Trophoblast cell (in vitro differentiated cells and primary cell): ENCODE data around the gene CLCN2.

ENCODE experiments used
- DNase-seq, 2 donors: peaks; one replicate each; pipeline ENCODE4 v3.0.0-alpha.2; 2016
- H2AFZ ChIP-seq: 2 replicates; pipeline ENCODE4 v1.6.1; 2013; ENCODE audit warnings: low read length, moderate library complexity, mild to moderate bottlenecking; ENCODE audit not compliant: insufficient read depth, poor library complexity
- H2AK5ac ChIP-seq: 2 replicates; pipeline ENCODE4 v1.6.1; 2013; ENCODE audit warnings: mild to moderate bottlenecking, low read length
- H2BK120ac ChIP-seq: 2 replicates; pipeline ENCODE4 v1.6.1; 2013; ENCODE audit warnings: low read length, mild to moderate bottlenecking, moderate library complexity; ENCODE audit not compliant: insufficient read depth, poor library complexity
- H2BK12ac ChIP-seq: 2 replicates; pipeline ENCODE4 v1.6.1; 2013; ENCODE audit warnings: mild to moderate bottlenecking, low read length, moderate library complexity
- H2BK5ac ChIP-seq: 2 replicates; pipeline ENCODE4 v1.6.1; 2013; ENCODE audit warnings: low read length, low read depth, moderate library complexity, mild to moderate bottlenecking; ENCODE audit not compliant: poor library complexity
- H3K14ac ChIP-seq: 2 replicates; pipeline ENCODE4 v1.6.1; 2013; ENCODE audit warnings: mild to moderate bottlenecking, low read length
- H3K18ac ChIP-seq: 2 replicates; pipeline ENCODE4 v1.6.1; 2013; ENCODE audit warnings: mild to moderate bottlenecking, low read length
- H3K23ac ChIP-seq: 2 replicates; pipeline ENCODE4 v1.6.1; 2013; ENCODE audit warnings: low read length
- H3K27ac ChIP-seq: 2 replicates; pipeline ENCODE4 v1.5.1; 2013; ENCODE audit warnings: low read depth, mild to moderate bottlenecking, inconsistent platforms, low read length, moderate library complexity
- H3K27me3 ChIP-seq: 2 replicates; pipeline ENCODE4 v1.6.1; 2013; ENCODE audit warnings: inconsistent platforms, mild to moderate bottlenecking, low read length, moderate library complexity; ENCODE audit not compliant: insufficient read depth
- H3K36me3 ChIP-seq, 2 experiments: 1 replicate in 1 of 2; 2 replicates in 1 of 2; pipeline ENCODE4 v1.6.1; 2013; ENCODE audit warnings: low read length in 2 of 2, mild to moderate bottlenecking in 2 of 2, moderate library complexity in 1 of 2; ENCODE audit not compliant: insufficient read depth in 2 of 2, control insufficient read depth in 1 of 2
- H3K4ac ChIP-seq: 2 replicates; pipeline ENCODE4 v1.6.1; 2013; ENCODE audit warnings: low read depth, mild to moderate bottlenecking, low read length, moderate library complexity
- H3K4me1 ChIP-seq, 2 experiments: 1 replicate in 1 of 2; 2 replicates in 1 of 2; pipeline ENCODE4 v1.6.1; 2013; ENCODE audit warnings: low read length in 2 of 2, mild to moderate bottlenecking in 2 of 2, moderate library complexity in 1 of 2; ENCODE audit not compliant: insufficient read depth in 2 of 2, control insufficient read depth in 1 of 2
- H3K4me2 ChIP-seq: 2 replicates; pipeline ENCODE4 v1.6.1; 2013; ENCODE audit warnings: inconsistent platforms, mild to moderate bottlenecking, low read length, moderate library complexity
- H3K4me3 ChIP-seq: 2 replicates; pipeline ENCODE4 v1.5.1; 2013; ENCODE audit warnings: mild to moderate bottlenecking, low read depth, low read length, inconsistent platforms
- H3K79me1 ChIP-seq: one replicate; pipeline ENCODE4 v1.6.1; 2013; ENCODE audit warnings: low read length
- H3K79me2 ChIP-seq: 2 replicates; pipeline ENCODE4 v1.6.1; 2013; ENCODE audit warnings: low read length, mild to moderate bottlenecking; ENCODE audit not compliant: control insufficient read depth, insufficient read depth, poor library complexity
- H3K9ac ChIP-seq: 2 replicates; pipeline ENCODE4 v1.6.1; 2013; ENCODE audit warnings: mild to moderate bottlenecking, low read length
- H3K9me3 ChIP-seq: 2 replicates; pipeline ENCODE4 v1.6.1; 2013; ENCODE audit warnings: low read depth, mild to moderate bottlenecking, control low read depth, inconsistent platforms, low read length; ENCODE audit not compliant: insufficient read depth
- H4K12ac ChIP-seq: 2 replicates; pipeline ENCODE4 v1.6.1; 2013; ENCODE audit warnings: low read depth, mild to moderate bottlenecking, low read length, moderate library complexity
- H4K8ac ChIP-seq: 2 replicates; pipeline ENCODE4 v1.6.1; 2013; ENCODE audit warnings: low read depth, mild to moderate bottlenecking, low read length, moderate library complexity
- H4K91ac ChIP-seq: one replicate; pipeline ENCODE4 v1.6.1; 2013; ENCODE audit warnings: low read depth, mild to moderate bottlenecking, low read length, moderate library complexity
- WGBS: extraction: QIAGEN DNeasy Blood & Tissue Kit; methylation state at CpG from one replicate; pipeline ENCODE4 v1.1.7; 2013; ENCODE audit warnings: missing lambda C conversion rate; ENCODE audit not compliant: insufficient read length, insufficient coverage; ENCODE audit errors: extremely low coverage; 5-methylcytosine and 5-hydroxymethylcytosine counted together

The CLCN2 gene

GRCh38 chr3:184320104-184320445, 41.3 kb downstream of the CLCN2 start:
- Histone ChIP-seq H4K8ac (no peak overlapping the region), H3K18ac (no peak overlapping the region), H3K4ac (peak overlapping the region; percentile 29), H4K12ac (no peak overlapping the region), H4K91ac (no peak overlapping the region), H3K36me3 (peaks cover 76 to 79% of the 10 kb centered on the region in 2 experiments), H3K79me1 (peaks cover 5% of the 10 kb centered on the region), H3K14ac (no peak overlapping the region), H3K27me3 (no peaks in the 10 kb centered on the region), H2AFZ (no peak overlapping the region), H2BK5ac (no peak overlapping the region), H3K23ac (no peak overlapping the region), H3K9me3 (peaks cover 3% of the 10 kb centered on the region), H2BK120ac (no peak overlapping the region), H3K4me2 (no peak overlapping the region), H3K79me2 (peaks cover 34% of the 10 kb centered on the region), H3K27ac (no peak overlapping the region), H3K4me1 (peaks cover 14 to 15% of the 10 kb centered on the region in 2 experiments), H3K9ac (no peak overlapping the region), H2AK5ac (no peak overlapping the region), H2BK12ac (no peak overlapping the region), H3K4me3 (no peak overlapping the region)
- peak in 1 of 2 donors; percentile 37 for DNase-seq
- WGBS = no CpG with 5 or more reads among the region's 4 CpGs

DNA sequence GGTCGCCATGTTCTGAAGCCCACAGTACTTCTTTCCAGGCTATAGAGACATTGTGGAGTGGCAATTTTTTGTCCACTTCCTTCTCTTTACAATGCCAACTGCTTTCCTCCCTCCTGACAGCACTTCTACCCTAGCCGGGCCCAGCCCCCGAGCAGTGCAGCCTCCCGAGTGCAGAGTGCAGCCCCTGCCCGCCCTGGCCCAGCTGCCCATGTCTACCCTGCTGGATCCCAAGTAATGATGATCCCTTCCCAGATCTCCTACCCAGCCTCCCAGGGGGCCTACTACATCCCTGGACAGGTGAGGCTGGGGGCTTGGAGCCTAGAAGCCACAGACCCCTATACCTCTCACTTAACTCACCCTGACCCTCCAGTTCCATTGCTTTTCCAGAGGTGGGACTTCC, 44.2 kb downstream of the CLCN2 start:
- Histone ChIP-seq H3K9ac (no peak overlapping the region), H2BK120ac (no peak overlapping the region), H3K18ac (no peak overlapping the region), H3K27me3 (no peaks in the 10 kb centered on the region), H3K23ac (no peak overlapping the region), H3K4ac (peak overlapping the region; percentile 100), H4K8ac (no peak overlapping the region), H3K79me2 (peaks cover 38% of the 10 kb centered on the region), H2BK5ac (peak overlapping the region; percentile 6), H3K14ac (no peak overlapping the region), H2AK5ac (no peak overlapping the region), H4K12ac (no peak overlapping the region), H2BK12ac (no peak overlapping the region), H3K36me3 (peaks cover 50 to 51% of the 10 kb centered on the region in 2 experiments), H3K9me3 (peaks cover 3% of the 10 kb centered on the region), H3K4me1 (peaks cover 14 to 15% of the 10 kb centered on the region in 2 experiments), H3K4me2 (peak overlapping the region; percentile 83), H3K79me1 (peaks cover 12% of the 10 kb centered on the region), H4K91ac (no peak overlapping the region), H3K27ac (no peak overlapping the region), H3K4me3 (no peak overlapping the region), H2AFZ (no peak overlapping the region)
- WGBS = no CpG with 5 or more reads among the region's 5 CpGs
- no peak for DNase-seq

DNA sequence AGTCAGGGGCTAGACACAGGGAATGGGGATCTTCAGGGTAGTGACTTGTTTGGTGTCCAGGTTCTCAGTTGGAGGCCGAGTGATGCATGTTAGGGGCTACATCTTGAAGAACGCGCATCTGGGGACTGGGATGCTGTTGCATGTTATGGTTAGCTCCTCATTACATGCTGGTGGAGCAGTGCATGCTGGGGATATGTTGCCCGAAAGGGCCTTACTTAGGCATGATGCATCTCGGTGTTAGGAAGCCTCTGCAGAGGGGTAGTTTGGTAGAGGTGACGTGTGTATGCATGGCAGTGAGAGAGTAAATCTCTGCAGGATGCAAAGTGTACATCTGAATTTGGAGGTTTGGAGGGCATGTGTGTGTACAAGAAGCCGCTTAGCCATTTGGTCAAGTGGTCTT, 44.6 kb downstream of the CLCN2 start:
- peak overlapping the region; percentile 7 for H3K23ac ChIP-seq
- H3K4me2 ChIP-seq = peak overlapping the region; percentile 83

DNA sequence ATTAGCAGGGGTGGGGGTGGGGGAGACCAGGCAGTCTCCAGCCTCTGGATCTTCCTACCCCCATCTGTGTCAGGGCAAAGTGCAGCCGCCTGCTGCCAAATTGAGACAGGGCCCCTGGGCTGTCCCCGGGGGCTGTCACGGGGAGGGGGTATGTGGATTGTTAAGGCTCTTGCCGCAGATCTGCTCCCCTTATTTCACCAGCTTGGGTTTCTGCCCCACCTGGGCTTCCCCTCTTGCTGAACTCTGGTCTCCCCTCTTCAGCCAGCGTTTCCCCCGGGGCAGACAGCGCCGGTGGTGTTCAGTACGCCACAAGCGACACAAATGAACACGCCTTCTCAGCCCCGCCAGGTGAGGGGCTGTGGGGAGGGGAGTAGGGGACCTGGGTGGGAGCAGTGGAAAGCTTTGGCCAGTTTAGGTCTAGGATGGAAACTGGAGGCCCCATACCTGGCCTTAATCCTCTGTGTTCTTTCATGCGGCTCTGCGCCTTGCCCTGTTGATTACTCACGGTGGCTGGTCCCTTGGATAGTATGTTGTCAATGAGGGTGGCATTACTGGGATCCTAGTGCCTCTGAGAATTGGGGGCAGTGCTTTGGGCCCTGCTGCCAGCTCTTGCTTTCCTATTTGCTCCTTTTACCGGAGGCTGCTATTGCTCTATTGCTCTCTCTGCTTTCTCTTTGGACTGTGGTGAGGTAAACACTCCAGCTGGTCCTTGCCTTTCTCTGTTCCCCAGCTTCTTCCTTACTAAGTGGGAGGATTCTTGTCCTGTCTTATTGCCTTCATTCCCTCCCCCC, 45.3 kb downstream of the CLCN2 start:
- peaks cover 14 to 15% of the 10 kb centered on the region in 2 experiments for H3K4me1 ChIP-seq
- H4K8ac ChIP-seq = peak overlapping the region; percentile 32
- no peak overlapping the region for H3K18ac ChIP-seq
- H3K27me3 ChIP-seq = no peaks in the 10 kb centered on the region
- H2BK120ac ChIP-seq = no peak overlapping the region
- H2AFZ ChIP-seq = no peak overlapping the region
- WGBS = no CpG with 5 or more reads among the region's 16 CpGs
- H3K36me3 ChIP-seq = peaks cover 40 to 41% of the 10 kb centered on the region in 2 experiments
- peaks cover 12% of the 10 kb centered on the region for H3K79me1 ChIP-seq
- H4K12ac ChIP-seq = no peak overlapping the region
- peak overlapping the region; percentile 83 for H3K4me2 ChIP-seq
- no peak overlapping the region for H2BK12ac ChIP-seq
- H2AK5ac ChIP-seq = peak overlapping the region; percentile 13
- H2BK5ac ChIP-seq = peak overlapping the region; percentile 42
- H3K23ac ChIP-seq = no peak overlapping the region
- H3K9ac ChIP-seq = peak overlapping the region; percentile 75
- H3K4me3 ChIP-seq = peak overlapping the region; percentile 88
- peaks cover 3% of the 10 kb centered on the region for H3K9me3 ChIP-seq
- peaks cover 38% of the 10 kb centered on the region for H3K79me2 ChIP-seq
- H3K14ac ChIP-seq = peak overlapping the region; percentile 52
- H4K91ac ChIP-seq = peak overlapping the region; percentile 20
- DNase-seq = peak in 1 of 2 donors; percentile 22
- peak overlapping the region; percentile 93 for H3K27ac ChIP-seq
- H3K4ac ChIP-seq = peak overlapping the region; percentile 100

More for the DNA sequence above, 44.6 kb downstream of the CLCN2 start:
- Histone ChIP-seq H3K4me3 (no peak overlapping the region), H2BK120ac (no peak overlapping the region), H3K18ac (no peak overlapping the region), H2BK12ac (no peak overlapping the region), H4K8ac (no peak overlapping the region), H3K27ac (no peak overlapping the region), H4K91ac (no peak overlapping the region), H3K27me3 (no peaks in the 10 kb centered on the region), H3K14ac (no peak overlapping the region), H4K12ac (no peak overlapping the region), H3K79me2 (peaks cover 38% of the 10 kb centered on the region), H2AK5ac (no peak overlapping the region), H3K9me3 (peaks cover 3% of the 10 kb centered on the region), H3K4me1 (peaks cover 14 to 15% of the 10 kb centered on the region in 2 experiments), H3K9ac (no peak overlapping the region), H3K4ac (peak overlapping the region; percentile 100), H2BK5ac (no peak overlapping the region), H3K79me1 (peaks cover 12% of the 10 kb centered on the region), H3K36me3 (peaks cover 47 to 48% of the 10 kb centered on the region in 2 experiments), H2AFZ (no peak overlapping the region)
- no CpG with 5 or more reads among the region's 7 CpGs for WGBS
- no peak for DNase-seq
